ENCODE data around the gene CUX1.
"Not testable (repeated sequence)": the region's sequence is repeated elsewhere in the genome, so short reads cannot be mapped to it uniquely, and the experiment has no call there.

Gene CUX1

GRCh38 chr7:102214477-102215072 lies 397.1 kb downstream of the CUX1 start:
- DNase-seq (ENCODE audit: low read depth in 2 of 2), result no peak

- no peak for DNase-seq (ENCODE audit: low read depth in 2 of 2)
These were observed 397.8 kb downstream of the CUX1 start for GRCh38 chr7:102215256-102215655.

- DNase-seq (ENCODE audit: low read depth in 2 of 2), result no peak
These were observed 398.3 kb downstream of the CUX1 start for GRCh38 chr7:102215711-102216110.

GRCh38 chr7:102216573-102217314 lies 399.3 kb downstream of the CUX1 start:
- no peak for DNase-seq (ENCODE audit: low read depth in 2 of 2)

GRCh38 chr7:102220229-102220850 lies 402.9 kb downstream of the CUX1 start:
- DNase-seq (ENCODE audit: low read depth in 2 of 2), result no peak

GRCh38 chr7:102220960-102221800 lies 403.8 kb downstream of the CUX1 start:
- DNase-seq (ENCODE audit: low read depth in 2 of 2), result no peak

GRCh38 chr7:102221961-102222360 lies 404.5 kb downstream of the CUX1 start:
- no peak for DNase-seq (ENCODE audit: low read depth in 2 of 2)

- no peak for DNase-seq (ENCODE audit: low read depth in 2 of 2)
These were observed 405.0 kb downstream of the CUX1 start for GRCh38 chr7:102222445-102222844.

- DNase-seq (ENCODE audit: low read depth in 2 of 2), result no peak
These were observed 405.8 kb downstream of the CUX1 start for GRCh38 chr7:102223184-102223583.

- no peak for DNase-seq (ENCODE audit: low read depth in 2 of 2)
These were observed 407.6 kb downstream of the CUX1 start for GRCh38 chr7:102225025-102225424.

GRCh38 chr7:102227371-102227770 lies 409.9 kb downstream of the CUX1 start:
- no peak for DNase-seq (ENCODE audit: low read depth in 2 of 2)

GRCh38 chr7:102228935-102229334 lies 411.5 kb downstream of the CUX1 start:
- no peak for DNase-seq (ENCODE audit: low read depth in 2 of 2)

GRCh38 chr7:102230162-102230561 lies 412.7 kb downstream of the CUX1 start:
- not testable (repeated sequence) for DNase-seq (ENCODE audit: low read depth in 2 of 2)

- DNase-seq (ENCODE audit: low read depth in 2 of 2), result no peak
These were observed 413.2 kb downstream of the CUX1 start for GRCh38 chr7:102230593-102230992.

GRCh38 chr7:102232611-102233286 lies 415.3 kb downstream of the CUX1 start:
- DNase-seq (ENCODE audit: low read depth in 2 of 2), result no peak

GRCh38 chr7:102234131-102234530 lies 416.7 kb downstream of the CUX1 start:
- DNase-seq (ENCODE audit: low read depth in 2 of 2), result no peak

GRCh38 chr7:102234801-102235550 lies 417.6 kb downstream of the CUX1 start:
- DNase-seq (ENCODE audit: low read depth in 2 of 2), result no peak

- no peak for DNase-seq (ENCODE audit: low read depth in 2 of 2)
These were observed 418.7 kb downstream of the CUX1 start for GRCh38 chr7:102236102-102236501.

- no peak for DNase-seq (ENCODE audit: low read depth in 2 of 2)
These were observed 419.3 kb downstream of the CUX1 start for GRCh38 chr7:102236592-102237287.

GRCh38 chr7:102239206-102239820 lies 421.9 kb downstream of the CUX1 start:
- DNase-seq (ENCODE audit: low read depth in 2 of 2), result no peak

Measured in stimulated activated CD8-positive, alpha-beta memory T cell treated with anti-CD3 and anti-CD28 coated beads, Interleukin-2, amount 100 ng/mL, for 1 hour (primary cell).